ENCODE data around the gene CPSF4L. TPM values are rescaled to one million over a fixed set of nuclear protein-coding genes. Genes with fewer than 3 reads are reported as not detected.
"Not testable (repeated sequence)": the region's sequence is repeated elsewhere in the genome, so short reads cannot be mapped to it uniquely, and the experiment has no call there.

Gene CPSF4L
- total RNA-seq, 2 donors from 2014 or later: not detected

DNA sequence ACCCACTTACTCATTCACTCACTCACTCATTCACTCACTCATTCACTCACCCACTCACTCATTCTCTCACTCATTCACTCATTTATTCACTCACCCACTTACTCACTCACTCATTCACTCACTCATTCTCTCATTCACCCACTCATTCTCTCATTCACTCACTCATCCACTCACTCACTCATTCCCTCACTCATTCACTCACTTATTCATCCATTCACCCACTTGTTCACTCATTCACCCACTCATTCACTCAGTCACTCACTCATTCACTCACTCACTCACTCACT, 7.6 kb upstream of the CPSF4L start:
- ATAC-seq: no peak
- H3K27me3 Mint-ChIP-seq: no peaks in the 10 kb centered on the region
- no peak for DNase-seq (ENCODE audit: low spot score)
- no peaks in the 10 kb centered on the region for H3K4me1 Mint-ChIP-seq (ENCODE audit: low read depth in 2 of 2)
- H3K4me3 Mint-ChIP-seq: no peak overlapping the region
- no peaks in the 10 kb centered on the region for H3K9me3 Mint-ChIP-seq
- H3K36me3 Mint-ChIP-seq: no peaks in the 10 kb centered on the region
- H3K27ac Mint-ChIP-seq: no peak overlapping the region

DNA sequence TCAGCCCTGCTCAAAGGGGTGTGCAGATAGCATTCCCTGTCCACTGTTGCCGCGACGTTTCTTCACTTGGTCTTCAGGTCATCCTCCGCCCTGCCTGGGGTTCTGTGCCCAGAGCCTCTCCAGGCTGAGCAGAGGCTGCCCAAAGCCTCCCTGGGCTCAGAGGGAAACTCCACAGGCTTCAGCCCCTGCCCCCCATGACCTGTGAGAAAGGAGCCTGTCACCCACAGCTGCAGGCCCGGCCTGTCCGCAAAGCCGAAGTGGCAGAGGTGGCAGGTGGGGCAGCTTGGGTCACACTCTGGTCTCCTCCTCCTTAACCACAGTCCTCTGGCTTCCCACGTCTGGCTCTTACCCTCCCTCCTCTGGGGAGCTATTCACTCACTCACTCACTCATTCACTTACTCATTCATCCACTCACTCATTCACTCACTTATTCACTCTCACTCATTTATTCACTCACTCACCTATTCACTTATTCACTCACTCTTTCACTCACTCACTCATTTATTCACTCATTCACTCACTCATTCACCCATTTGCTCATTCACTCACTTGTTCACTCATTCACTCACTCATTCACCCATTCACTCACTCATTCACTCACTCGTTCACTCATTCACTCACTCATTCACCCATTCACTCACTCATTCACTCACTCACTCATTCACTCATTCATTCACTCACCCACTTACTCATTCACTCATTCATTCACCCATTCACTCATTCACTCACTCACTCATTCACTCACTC, 7.1 kb upstream of the CPSF4L start:
- Mint-ChIP-seq H3K27ac (no peak overlapping the region), H3K36me3 (no peaks in the 10 kb centered on the region), H3K4me1 (ENCODE audit: low read depth in 2 of 2) (no peaks in the 10 kb centered on the region), H3K9me3 (no peaks in the 10 kb centered on the region), H3K4me3 (no peak overlapping the region), H3K27me3 (no peaks in the 10 kb centered on the region)
- ATAC-seq: peak; percentile 66 to 71
- no peak for DNase-seq (ENCODE audit: low spot score)

DNA sequence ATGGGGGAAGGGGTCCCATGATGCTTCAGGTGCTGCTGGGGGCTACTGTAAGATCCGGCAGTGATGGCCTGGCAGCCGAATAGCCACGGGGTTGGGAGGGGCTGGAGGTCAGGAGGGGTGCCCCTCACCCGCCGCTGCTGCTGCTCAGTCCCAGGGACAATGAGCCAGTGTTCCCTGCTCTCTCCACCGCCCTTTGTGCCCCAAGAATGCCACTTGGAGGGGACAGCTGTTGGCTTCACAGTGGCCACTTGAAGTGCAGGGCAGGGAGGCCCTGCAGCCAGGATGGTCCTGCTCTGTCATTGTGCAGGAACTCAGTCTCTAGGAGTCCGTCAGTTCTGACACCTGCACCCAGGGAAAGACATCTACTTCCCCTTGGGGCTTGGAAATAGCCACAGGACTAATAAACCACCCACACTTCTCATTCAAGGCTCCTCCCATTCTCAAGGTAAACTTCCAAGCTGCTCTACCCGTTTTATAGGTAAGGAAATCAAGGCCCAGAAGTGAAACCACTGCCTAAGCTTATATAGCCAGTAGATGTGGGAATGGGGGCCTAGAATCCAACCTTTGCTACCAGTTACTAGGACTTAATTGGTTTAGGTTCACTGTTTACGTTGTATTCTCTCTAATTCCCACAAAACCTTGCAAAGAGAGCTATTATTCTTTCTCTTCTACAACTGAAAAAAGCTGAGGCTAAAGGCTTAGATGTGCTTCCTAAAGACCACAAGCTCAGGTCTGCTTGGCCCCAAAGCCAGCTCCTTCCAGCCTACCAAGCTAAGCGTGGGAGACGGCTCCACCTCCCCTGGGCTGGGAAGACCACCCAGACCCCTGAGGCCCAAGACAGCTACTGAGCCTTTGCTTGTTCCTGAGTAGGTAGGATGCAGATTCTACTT, 6.2 kb upstream of the CPSF4L start:
- Mint-ChIP-seq H3K4me1 (ENCODE audit: low read depth in 2 of 2) (no peaks in the 10 kb centered on the region), H3K27ac (no peak overlapping the region), H3K27me3 (no peaks in the 10 kb centered on the region), H3K4me3 (no peak overlapping the region), H3K36me3 (no peaks in the 10 kb centered on the region), H3K9me3 (no peaks in the 10 kb centered on the region)
- ATAC-seq (no peak), DNase-seq (ENCODE audit: low spot score) (no peak)

DNA sequence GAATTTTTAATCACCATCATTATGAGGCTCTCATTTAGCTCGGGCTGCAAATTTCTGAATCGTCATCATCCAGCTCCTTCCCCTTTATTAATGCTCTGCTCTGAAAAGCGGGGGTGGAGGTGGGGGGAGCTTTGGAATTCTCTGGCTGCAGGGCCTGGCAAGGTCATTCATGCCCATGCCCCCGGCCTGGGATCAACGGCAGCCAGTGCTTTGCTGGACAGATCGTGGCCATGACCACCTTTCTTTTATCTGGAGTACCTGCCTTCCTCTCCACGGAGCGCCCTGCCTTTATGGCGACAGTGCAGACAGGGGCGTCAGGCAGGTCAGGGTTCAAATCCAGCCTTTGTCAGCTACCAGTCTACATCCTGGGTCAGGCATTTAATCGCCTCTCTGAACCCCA, 5.1 kb upstream of the CPSF4L start:
- H3K4me3 Mint-ChIP-seq: no peak overlapping the region
- no peak for DNase-seq (ENCODE audit: low spot score)
- no peaks in the 10 kb centered on the region for H3K27me3 Mint-ChIP-seq
- H3K27ac Mint-ChIP-seq: no peak overlapping the region
- no peaks in the 10 kb centered on the region for H3K9me3 Mint-ChIP-seq
- H3K36me3 Mint-ChIP-seq: no peaks in the 10 kb centered on the region
- ATAC-seq: no peak
- H3K4me1 Mint-ChIP-seq (ENCODE audit: low read depth in 2 of 2): no peaks in the 10 kb centered on the region

DNA sequence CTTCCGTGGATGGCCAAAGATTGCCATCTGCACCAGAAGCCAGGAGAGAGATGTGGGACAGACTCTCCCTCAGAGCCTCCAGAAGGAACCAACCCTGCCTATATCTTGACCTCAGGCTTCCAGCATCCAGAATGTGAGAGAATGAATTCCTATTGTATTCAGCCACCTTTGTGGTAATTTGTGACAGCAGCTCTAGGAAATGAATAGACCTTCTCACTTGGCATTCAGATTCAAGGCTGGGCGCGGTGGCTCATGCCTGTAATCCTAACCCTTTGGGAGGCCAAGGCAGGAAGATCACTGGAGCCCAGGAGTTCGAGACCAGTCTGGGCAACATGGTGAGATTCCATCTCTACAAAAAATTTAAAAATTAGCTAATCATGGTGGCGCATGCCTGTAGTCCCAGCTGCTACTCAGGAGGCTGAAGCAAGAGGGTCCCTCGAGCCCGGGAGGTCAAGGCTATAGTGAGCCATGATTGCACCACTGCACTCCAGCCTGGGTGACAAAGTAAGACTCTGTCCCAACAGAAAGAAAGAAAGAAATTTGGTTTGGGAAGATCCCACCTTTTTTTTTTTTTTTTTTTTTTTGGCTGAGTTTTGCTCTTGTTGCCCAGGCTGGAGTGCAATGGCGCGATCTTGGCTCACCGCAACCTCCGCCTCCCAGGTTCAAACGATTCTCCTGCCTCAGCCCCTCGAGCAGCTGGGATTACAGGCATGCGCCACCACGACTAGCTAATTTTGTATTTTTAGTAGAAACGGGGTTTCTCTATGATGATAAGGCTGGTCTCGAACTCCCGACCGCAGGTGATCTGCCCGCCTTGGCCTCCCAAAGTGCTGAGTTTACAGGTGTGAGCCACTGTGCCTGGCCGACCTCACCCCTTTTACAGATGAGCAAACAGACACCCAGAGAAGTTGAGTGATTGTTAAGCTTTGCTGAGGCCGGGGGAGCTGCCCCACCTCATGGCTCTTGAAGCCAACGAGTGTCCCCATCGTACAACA, 4.3 kb upstream of the CPSF4L start:
- H3K36me3 Mint-ChIP-seq: no peaks in the 10 kb centered on the region
- H3K4me1 Mint-ChIP-seq (ENCODE audit: low read depth in 2 of 2): no peaks in the 10 kb centered on the region
- H3K27me3 Mint-ChIP-seq: no peaks in the 10 kb centered on the region
- DNase-seq (ENCODE audit: low spot score) (no peak), ATAC-seq (no peak)
- H3K9me3 Mint-ChIP-seq: no peaks in the 10 kb centered on the region
- H3K4me3 Mint-ChIP-seq: no peak overlapping the region
- no peak overlapping the region for H3K27ac Mint-ChIP-seq

DNA sequence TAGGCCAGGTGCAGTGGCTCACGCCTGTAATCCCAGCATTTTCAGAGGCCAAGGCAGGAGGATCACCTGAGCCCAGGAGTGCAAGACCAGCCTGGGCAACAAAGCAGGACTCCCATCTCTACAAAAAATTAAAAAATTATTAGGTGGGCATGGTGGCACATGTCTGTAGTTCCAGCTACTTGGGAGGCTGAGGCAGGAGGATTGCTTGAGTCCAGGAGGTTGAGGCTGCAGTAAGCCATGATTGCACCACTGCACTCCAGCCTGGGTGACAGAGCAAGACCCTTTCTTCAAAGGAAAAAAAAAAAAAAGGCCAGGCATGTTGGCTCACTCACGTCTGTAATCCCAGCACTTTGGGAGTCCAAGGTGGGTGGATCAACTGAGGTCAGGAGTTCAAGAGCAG, 2.8 kb upstream of the CPSF4L start:
- DNase-seq (ENCODE audit: low spot score); H3K27me3 Mint-ChIP-seq; H3K9me3 Mint-ChIP-seq; ATAC-seq; H3K27ac Mint-ChIP-seq; H3K4me3 Mint-ChIP-seq; H3K4me1 Mint-ChIP-seq (ENCODE audit: low read depth in 2 of 2); H3K36me3 Mint-ChIP-seq: not testable (repeated sequence)

DNA sequence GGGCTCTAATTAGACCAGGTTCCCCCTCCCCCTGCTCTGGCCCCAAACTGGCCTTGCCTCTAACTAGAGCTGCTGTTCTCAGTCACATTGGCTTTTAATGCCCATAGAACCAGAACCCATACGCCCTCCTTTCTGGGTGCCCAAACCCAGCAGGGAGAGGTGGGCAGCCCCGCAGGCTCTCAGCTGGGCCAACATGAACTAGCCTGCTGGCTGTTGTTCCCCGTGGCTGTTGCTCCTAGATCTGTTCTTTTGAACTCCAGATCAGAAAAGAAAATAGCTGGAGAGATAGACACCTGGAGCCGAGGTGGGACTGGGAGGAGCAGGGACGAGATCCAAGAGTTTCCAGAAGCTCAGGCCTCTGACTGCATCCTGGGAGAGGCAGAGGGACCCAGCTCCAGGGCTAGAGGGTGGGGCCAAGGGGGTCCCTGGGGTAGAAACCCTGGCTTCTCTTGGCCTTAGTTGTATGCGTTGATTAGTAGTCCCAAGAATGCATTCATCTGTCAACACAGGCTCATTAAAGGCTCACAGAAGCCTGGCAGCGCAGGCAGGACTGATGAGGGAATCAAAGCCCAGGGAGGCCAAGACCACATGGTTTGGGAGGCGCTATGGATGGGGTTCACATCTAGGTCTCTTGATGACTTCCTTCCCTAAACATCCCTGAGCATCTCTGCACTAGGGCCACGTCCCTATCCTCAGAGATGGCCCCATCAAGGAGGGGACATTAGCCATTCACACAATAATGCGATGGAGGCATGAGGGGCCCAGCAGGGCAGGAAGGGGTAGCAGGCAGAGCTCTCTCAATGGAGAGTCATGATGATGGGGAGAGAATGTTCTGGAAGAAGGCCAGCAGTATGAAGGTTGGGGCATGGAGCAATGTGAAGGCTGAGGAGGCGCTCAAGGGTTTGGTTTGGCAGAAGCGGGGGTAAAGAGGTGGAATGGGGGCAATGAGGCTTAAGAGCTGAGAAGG, 1.3 kb upstream of the CPSF4L start:
- Mint-ChIP-seq H3K4me1 (ENCODE audit: low read depth in 2 of 2) (no peaks in the 10 kb centered on the region), H3K36me3 (no peaks in the 10 kb centered on the region), H3K4me3 (no peak overlapping the region), H3K27ac (no peak overlapping the region), H3K27me3 (no peaks in the 10 kb centered on the region), H3K9me3 (no peaks in the 10 kb centered on the region)
- DNase-seq (ENCODE audit: low spot score) (no peak), ATAC-seq (no peak)

DNA sequence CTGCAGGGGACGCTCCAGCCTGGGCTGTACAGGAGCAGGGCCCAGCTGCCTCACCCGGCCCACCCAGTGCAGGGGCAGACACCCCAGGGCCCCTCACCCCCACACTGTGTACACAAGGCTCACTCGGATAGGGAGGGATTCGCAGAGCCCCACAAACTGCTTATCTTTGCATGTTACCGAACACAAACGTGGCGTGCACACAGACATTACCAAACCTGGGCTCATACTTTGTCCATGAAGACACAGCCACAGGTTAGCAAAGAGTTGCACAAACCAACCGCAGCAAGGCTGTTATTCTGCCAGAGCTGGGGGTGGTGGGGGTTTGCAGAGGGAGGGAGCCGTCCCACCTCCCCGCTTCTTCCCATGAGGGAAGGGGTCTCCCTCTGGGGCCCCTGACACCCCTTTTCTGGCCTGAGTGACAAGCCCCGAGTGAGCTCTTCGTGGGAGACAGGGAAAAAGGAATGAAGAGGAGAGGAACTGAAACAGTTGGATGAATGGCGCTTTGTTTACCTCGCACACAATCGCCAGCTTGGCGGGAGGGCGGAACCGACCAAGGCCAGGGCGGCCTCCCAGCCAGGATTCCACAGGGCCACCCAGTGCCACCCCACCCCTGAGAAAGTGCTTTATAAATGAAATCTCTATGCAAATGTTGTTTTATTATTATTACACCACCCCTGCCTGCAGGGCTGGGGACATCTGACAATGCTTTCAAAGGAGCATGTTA, 434 bp upstream of the CPSF4L start:
- no peaks in the 10 kb centered on the region for H3K36me3 Mint-ChIP-seq
- no peak for DNase-seq (ENCODE audit: low spot score)
- H3K27ac Mint-ChIP-seq: no peak overlapping the region
- H3K27me3 Mint-ChIP-seq: no peaks in the 10 kb centered on the region
- H3K9me3 Mint-ChIP-seq: no peaks in the 10 kb centered on the region
- no peaks in the 10 kb centered on the region for H3K4me1 Mint-ChIP-seq (ENCODE audit: low read depth in 2 of 2)
- peak in 1 of 2 donors; percentile 51 for ATAC-seq
- H3K4me3 Mint-ChIP-seq: no peak overlapping the region

DNA sequence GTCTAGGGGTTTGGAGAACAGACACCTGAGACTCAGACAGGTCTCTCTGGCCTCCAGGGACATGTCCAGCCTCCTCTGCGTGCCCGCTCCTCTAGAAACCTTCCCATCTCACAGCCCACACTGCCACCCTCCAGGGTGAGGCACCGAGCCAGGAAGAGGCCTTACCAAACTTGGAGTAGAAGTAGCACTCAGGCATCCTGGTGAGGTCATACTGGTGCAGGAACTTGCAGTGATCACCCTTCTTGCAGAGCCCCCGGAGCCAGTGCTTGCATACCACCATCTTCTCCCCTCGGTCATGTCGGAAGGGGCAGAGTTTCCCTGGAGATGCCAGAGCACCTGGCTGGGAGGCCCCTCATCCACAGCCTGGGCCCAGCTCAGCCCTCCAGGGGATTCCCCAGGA, 4.2 kb downstream of the CPSF4L start:
- no peak for DNase-seq (ENCODE audit: low spot score)
- Mint-ChIP-seq H3K4me3 (no peak overlapping the region), H3K27me3 (no peaks in the 10 kb centered on the region), H3K36me3 (no peaks in the 10 kb centered on the region), H3K9me3 (no peaks in the 10 kb centered on the region), H3K4me1 (ENCODE audit: low read depth in 2 of 2) (no peaks in the 10 kb centered on the region), H3K27ac (no peak overlapping the region)
- ATAC-seq: no peak

DNA sequence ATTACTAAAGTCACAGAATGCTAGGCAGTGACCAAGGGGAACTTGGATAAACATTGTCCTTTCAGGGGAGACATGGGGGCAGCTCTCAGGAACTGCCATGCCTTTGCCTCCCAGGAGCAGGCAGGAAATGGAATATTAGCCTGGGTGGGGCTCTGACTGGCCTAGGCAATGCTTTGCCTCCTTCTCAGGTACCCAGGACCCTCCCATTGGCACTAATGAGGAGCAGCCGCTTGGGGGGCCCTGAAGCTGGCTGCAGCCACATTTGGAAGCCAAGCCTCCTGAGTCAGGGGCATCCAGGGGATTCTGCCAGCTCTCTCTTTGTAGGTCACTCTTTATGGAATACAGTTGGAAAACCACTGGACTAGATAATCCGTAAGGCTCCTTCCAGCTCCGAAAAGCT, 5.5 kb downstream of the CPSF4L start:
- H3K4me1 Mint-ChIP-seq (ENCODE audit: low read depth in 2 of 2): no peaks in the 10 kb centered on the region
- no peaks in the 10 kb centered on the region for H3K9me3 Mint-ChIP-seq
- H3K4me3 Mint-ChIP-seq: no peak overlapping the region
- no peaks in the 10 kb centered on the region for H3K36me3 Mint-ChIP-seq
- no peak for ATAC-seq
- DNase-seq (ENCODE audit: low spot score): no peak
- no peaks in the 10 kb centered on the region for H3K27me3 Mint-ChIP-seq
- H3K27ac Mint-ChIP-seq: no peak overlapping the region

DNA sequence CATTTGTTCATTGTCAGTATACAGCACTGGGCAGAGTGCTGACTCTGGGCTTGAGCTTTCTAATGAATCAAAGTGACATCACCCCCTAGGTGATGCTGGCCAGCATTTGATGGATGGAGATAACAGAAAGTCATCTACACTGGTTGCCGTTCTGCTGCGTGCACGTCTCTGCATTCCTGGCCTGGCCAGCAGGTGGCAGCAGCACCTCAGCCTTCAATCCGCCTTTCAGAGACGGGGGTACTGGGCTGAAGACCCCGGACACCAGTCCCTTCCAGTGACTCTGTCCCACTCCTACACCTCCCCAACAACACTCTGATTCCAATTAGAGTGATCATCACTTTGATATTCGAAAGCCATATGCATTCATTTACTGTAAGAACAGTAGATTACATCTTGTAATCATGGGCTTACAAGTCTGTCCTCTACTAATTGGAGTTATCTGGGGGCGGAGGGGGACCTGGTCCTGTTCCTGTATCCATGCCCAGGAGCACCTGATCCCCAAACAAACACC, 6.0 kb downstream of the CPSF4L start:
- ATAC-seq (peak; percentile 69), DNase-seq (ENCODE audit: low spot score) (peak; percentile 68)
- H3K9me3 Mint-ChIP-seq: no peaks in the 10 kb centered on the region
- no peaks in the 10 kb centered on the region for H3K36me3 Mint-ChIP-seq
- no peak overlapping the region for H3K27ac Mint-ChIP-seq
- no peak overlapping the region for H3K4me3 Mint-ChIP-seq
- H3K4me1 Mint-ChIP-seq (ENCODE audit: low read depth in 2 of 2): no peaks in the 10 kb centered on the region
- H3K27me3 Mint-ChIP-seq: no peaks in the 10 kb centered on the region

DNA sequence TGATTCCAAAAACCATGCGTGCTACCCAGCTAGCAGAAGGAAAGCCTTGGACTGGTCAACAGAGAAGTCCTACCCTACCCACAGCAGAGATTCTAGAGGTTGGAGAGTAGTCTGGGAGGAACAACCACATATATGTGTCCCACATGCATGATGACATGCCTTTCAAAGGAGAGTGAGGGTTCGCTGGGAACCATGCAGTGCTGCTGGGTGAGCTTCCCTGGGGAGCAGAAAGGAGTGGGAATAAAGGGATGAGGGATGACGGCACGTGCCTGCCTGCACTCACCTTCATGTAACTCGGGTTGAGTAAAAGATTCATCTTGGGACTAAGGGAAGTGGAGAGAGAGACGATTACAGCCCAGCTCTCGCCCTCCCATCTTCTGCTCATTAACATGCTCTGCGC, 9.8 kb downstream of the CPSF4L start:
- Mint-ChIP-seq H3K36me3 (no peaks in the 10 kb centered on the region), H3K4me3 (no peak overlapping the region)
- ATAC-seq: no peak

More for the DNA sequence above, 9.8 kb downstream of the CPSF4L start:
- no peak overlapping the region for H3K27ac Mint-ChIP-seq
- H3K4me1 Mint-ChIP-seq (ENCODE audit: low read depth in 2 of 2): no peaks in the 10 kb centered on the region
- no peaks in the 10 kb centered on the region for H3K9me3 Mint-ChIP-seq
- no peaks in the 10 kb centered on the region for H3K27me3 Mint-ChIP-seq
- DNase-seq (ENCODE audit: low spot score): no peak
